Endothelial cell (in vitro differentiated cells): ENCODE data around the gene ERCC1. TPM values are rescaled to one million over a fixed set of nuclear protein-coding genes. Genes with fewer than 3 reads are reported as not detected.

Source experiments
- DNase-seq: peaks from one replicate; pipeline ENCODE4 v3.0.0; 2021; ENCODE audit warnings: low spot score
- H3K27ac Mint-ChIP-seq: one replicate; pipeline ENCODE4 v1.8.0; 2021; ENCODE audit warnings: mixed read lengths, inconsistent platforms; ENCODE audit not compliant: unreplicated experiment
- H3K27me3 Mint-ChIP-seq: one replicate; pipeline ENCODE4 v1.8.0; 2021; ENCODE audit warnings: mild to moderate bottlenecking, moderate library complexity, mixed read lengths, inconsistent platforms; ENCODE audit not compliant: unreplicated experiment
- H3K36me3 Mint-ChIP-seq: one replicate; pipeline ENCODE4 v1.8.0; 2021; ENCODE audit warnings: mild to moderate bottlenecking, low read depth, mixed read lengths, inconsistent platforms; ENCODE audit not compliant: unreplicated experiment
- H3K4me1 Mint-ChIP-seq: one replicate; pipeline ENCODE4 v1.8.0; 2021; ENCODE audit warnings: mild to moderate bottlenecking, mixed read lengths, inconsistent platforms; ENCODE audit not compliant: unreplicated experiment
- H3K4me3 Mint-ChIP-seq: one replicate; pipeline ENCODE4 v1.8.0; 2021; ENCODE audit warnings: mild to moderate bottlenecking, mixed read lengths, inconsistent platforms; ENCODE audit not compliant: unreplicated experiment
- H3K9me3 Mint-ChIP-seq: one replicate; pipeline ENCODE4 v1.8.0; 2021; ENCODE audit warnings: mixed read lengths, inconsistent platforms; ENCODE audit not compliant: unreplicated experiment
- CTCF ChIP-seq: fragments of 200-600 bp; sonication (generic); IDR thresholded peaks from one replicate; pipeline ENCODE4 v1.5.0; 2021; ENCODE audit warnings: antibody characterized with exemption; ENCODE audit not compliant: unreplicated experiment
- total RNA-seq: library from RNA; stranded (reverse); fragmentation: NEBNext Ultra II Directional; extraction: Animal tissue kit (Norgen Biotek cat#: 25700); gene quantifications from one replicate; pipeline ENCODE4 v1.2.1, GENCODE V29; 2021; ENCODE audit not compliant: unreplicated experiment

Gene ERCC1
- total RNA-seq, 1 donor from 2014 or later = 62.8 TPM

GRCh38 chr19:45405435-45406225, 18.1 kb downstream of the ERCC1 start:
- Mint-ChIP-seq H3K4me3 (peak overlapping the region; percentile 96), H3K27me3 (peaks cover 12% of the 10 kb centered on the region), H3K36me3 (peaks cover 10% of the 10 kb centered on the region), H3K9me3 (no peaks in the 10 kb centered on the region), H3K27ac (peak overlapping the region; percentile 98), H3K4me1 (peaks cover 13% of the 10 kb centered on the region)
- peak; percentile 81 for DNase-seq
- TF ChIP-seq CTCF = no peak

- H3K27me3 Mint-ChIP-seq = peaks cover 12% of the 10 kb centered on the region
- peak within 1 kb of the TSS; percentile 96 for H3K4me3 Mint-ChIP-seq
- peaks cover 7% of the 10 kb centered on the region for H3K36me3 Mint-ChIP-seq
- H3K4me1 Mint-ChIP-seq = peaks cover 13% of the 10 kb centered on the region
- H3K27ac Mint-ChIP-seq = peak within 1 kb of the TSS; percentile 98
- DNase-seq = peak; percentile 74
- H3K9me3 Mint-ChIP-seq = no peaks in the 10 kb centered on the region
- no peak for TF ChIP-seq CTCF
These were observed 18.9 kb downstream of the ERCC1 start, which contains the start of gene PPP1R13L for GRCh38 chr19:45404557-45405434. Gene PPP1R13L (minus strand): TSS chr19:45405069. CDS start chr19:45398318, 6,751 bp downstream.

- DNase-seq = peak; percentile 73
- H3K27ac Mint-ChIP-seq = no peak overlapping the region
- peaks cover 13% of the 10 kb centered on the region for H3K4me1 Mint-ChIP-seq
- H3K4me3 Mint-ChIP-seq = peak overlapping the region; percentile 96
- H3K36me3 Mint-ChIP-seq = peaks cover 4% of the 10 kb centered on the region
- H3K27me3 Mint-ChIP-seq = peaks cover 12% of the 10 kb centered on the region
- TF ChIP-seq CTCF = peak; percentile 43
- no peaks in the 10 kb centered on the region for H3K9me3 Mint-ChIP-seq
These were observed 19.7 kb downstream of the ERCC1 start for GRCh38 chr19:45403781-45404556.

GRCh38 chr19:45403272-45403671, 20.4 kb downstream of the ERCC1 start:
- Mint-ChIP-seq H3K27ac (no peak overlapping the region), H3K9me3 (no peaks in the 10 kb centered on the region), H3K4me1 (peaks cover 18% of the 10 kb centered on the region), H3K36me3 (no peaks in the 10 kb centered on the region), H3K27me3 (peaks cover 12% of the 10 kb centered on the region), H3K4me3 (peak overlapping the region; percentile 23)
- no peak for TF ChIP-seq CTCF
- DNase-seq = no peak
